MCF 10A (cell line): ENCODE measurements around the gene PTK6. TPM values are rescaled to one million over a fixed set of nuclear protein-coding genes. Genes with fewer than 3 reads are reported as not detected.

Source experiments
- BruUV-seq: library from RNA; stranded (reverse); fragments of 400-500 nt; replicated peaks from 2 replicates; lab custom pipeline; 2021; lab: Mats Ljungman, UMichigan
- CTCF ChIA-PET: fragments of 300-600 bp; sonication (Branson Sonifier 250); formaldehyde crosslinking; extraction: SDS; loops from one replicate; lab custom pipeline; 2021; ENCODE audit warnings: antibody characterized with exemption, inconsistent platforms; lab: Yijun Ruan, JAX
- POLR2A ChIA-PET: fragments of 300-600, 350-650 bp; sonication (Branson Sonifier 250); formaldehyde crosslinking; extraction: SDS; loops from one replicate; lab custom pipeline; 2020; ENCODE audit warnings: antibody characterized with exemption, inconsistent platforms; lab: Yijun Ruan, JAX
- DNase-seq: peaks from one replicate; pipeline ENCODE4 v3.0.0-alpha.2; 2018; ENCODE audit not compliant: unreplicated experiment
- H3K27ac Mint-ChIP-seq: one replicate; pipeline ENCODE4 v1.8.0; 2022; ENCODE audit warnings: mild to moderate bottlenecking, low read depth, mixed read lengths; ENCODE audit not compliant: unreplicated experiment
- H3K27me3 Mint-ChIP-seq: one replicate; pipeline ENCODE4 v1.8.0; 2022; ENCODE audit warnings: mixed read lengths; ENCODE audit not compliant: insufficient read depth, unreplicated experiment
- H3K36me3 Mint-ChIP-seq: one replicate; pipeline ENCODE4 v1.8.0; 2022; ENCODE audit warnings: mild to moderate bottlenecking, moderate library complexity, mixed read lengths; ENCODE audit not compliant: insufficient read depth, unreplicated experiment
- H3K4me1 Mint-ChIP-seq: one replicate; pipeline ENCODE4 v1.8.0; 2022; ENCODE audit warnings: mixed read lengths; ENCODE audit not compliant: insufficient read depth, unreplicated experiment
- H3K4me3 Mint-ChIP-seq: one replicate; pipeline ENCODE4 v1.8.0; 2022; ENCODE audit warnings: mild to moderate bottlenecking, moderate library complexity, mixed read lengths; ENCODE audit not compliant: unreplicated experiment
- H3K9me3 Mint-ChIP-seq: one replicate; pipeline ENCODE4 v1.8.0; 2022; ENCODE audit warnings: mixed read lengths; ENCODE audit not compliant: unreplicated experiment
- CTCF ChIP-seq: fragments of 200-600 bp; IDR thresholded peaks from one replicate; pipeline ENCODE4 v1.8.0; 2022; ENCODE audit warnings: antibody characterized with exemption, mild to moderate bottlenecking; ENCODE audit not compliant: unreplicated experiment
- intact Hi-C: fragments of 100-400 bp; cut with micrococcal nuclease; formaldehyde crosslinking; loops from 2 replicates; pipeline ENCODE4 v1.14.1; 2022
- total RNA-seq: library from RNA; stranded (reverse); gene quantifications from 2 replicates; pipeline ENCODE4 v1.2.3, GENCODE V29; 2022

Gene PTK6
- total RNA-seq, 1 experiment from 2014 or later, result 4.4 TPM

- peak; percentile 42 for DNase-seq
- no peaks in the 10 kb centered on the region for H3K27me3 Mint-ChIP-seq
- H3K9me3 Mint-ChIP-seq, result no peaks in the 10 kb centered on the region
- H3K36me3 Mint-ChIP-seq, result no peaks in the 10 kb centered on the region
- no peaks in the 10 kb centered on the region for H3K4me1 Mint-ChIP-seq
- CTCF ChIA-PET, result interaction anchor here (2.3 to 2.6 kb wide), 2 partner anchors 23 to 57 kb away, joined by 7 to 16 read pairs; partner anchors contain the start of gene PPDPF
- POLR2A ChIA-PET, result interaction anchor here (2.5 kb wide), 1 partner anchor 22 kb away, joined by 17 read pairs; the partner anchor contains the start of gene PPDPF
- no peak overlapping the region for H3K27ac Mint-ChIP-seq
- intact Hi-C loops, result no loop called here
- no TSS peak for BruUV-seq
- TF ChIP-seq CTCF, result no peak
- H3K4me3 Mint-ChIP-seq, result peak overlapping the region; percentile 31
Measured at GRCh38 chr20:63497946-63498935, 38.9 kb downstream of the PTK6 start.

- intact Hi-C loops, result no loop called here
- Mint-ChIP-seq H3K27me3 (no peaks in the 10 kb centered on the region), H3K4me3 (no peak overlapping the region), H3K36me3 (peaks cover 4% of the 10 kb centered on the region), H3K27ac (no peak overlapping the region), H3K4me1 (no peaks in the 10 kb centered on the region), H3K9me3 (peaks cover 6% of the 10 kb centered on the region)
- BruUV-seq, result no TSS peak
- CTCF ChIA-PET, result interaction anchor here (0.6 to 2.6 kb wide), 20 partner anchors 7 to 750 kb away, joined by 3 to 16 read pairs (median 5); partner anchors contain the start of genes PPDPF and PTK6
- TF ChIP-seq CTCF, result no peak
- no peak for DNase-seq
- POLR2A ChIA-PET, result interaction anchor here (1.0 to 2.5 kb wide), 4 partner anchors 23 to 209 kb away, joined by 3 to 17 read pairs (median 4); partner anchors contain the start of gene PPDPF
Measured at GRCh38 chr20:63497138-63497945, 39.8 kb downstream of the PTK6 start.

- Mint-ChIP-seq H3K27me3 (no peaks in the 10 kb centered on the region), H3K36me3 (peaks cover 5% of the 10 kb centered on the region), H3K4me1 (no peaks in the 10 kb centered on the region), H3K27ac (no peak overlapping the region), H3K9me3 (peaks cover 13% of the 10 kb centered on the region), H3K4me3 (no peak overlapping the region)
- TF ChIP-seq CTCF, result no peak
- ChIA-PET CTCF (interaction anchor here (0.6 to 2.6 kb wide), 40 partner anchors 8 to 1352 kb away, joined by 3 to 16 read pairs (median 4); partner anchors contain the start of genes PPDPF and PTK6), POLR2A (interaction anchor here (0.6 to 2.5 kb wide), 7 partner anchors 20 to 208 kb away, joined by 3 to 17 read pairs (median 4); partner anchors contain the start of genes PPDPF and PTK6)
- BruUV-seq, result no TSS peak
- intact Hi-C loops, result no loop called here
- DNase-seq, result no peak
Measured at GRCh38 chr20:63496596-63497120, 40.5 kb downstream of the PTK6 start.
